Osteocyte (in vitro differentiated cells): Measurements from ENCODE around the gene POLR3H. TPM values are rescaled to one million over a fixed set of nuclear protein-coding genes. Genes with fewer than 3 reads are reported as not detected.
A peak's percentile ranks its signal among the peaks of the same experiment; 100 is the strongest.

Experiments
- DNase-seq: peaks from one replicate; pipeline ENCODE4 v3.0.0; 2021; ENCODE audit warnings: mixed read lengths; ENCODE audit not compliant: unreplicated experiment; ENCODE audit errors: extremely low spot score
- H3K27ac Mint-ChIP-seq: one replicate; pipeline ENCODE4 v1.8.0; 2021; ENCODE audit warnings: mild to moderate bottlenecking, mixed read lengths; ENCODE audit not compliant: unreplicated experiment
- H3K27me3 Mint-ChIP-seq: one replicate; pipeline ENCODE4 v1.8.0; 2021; ENCODE audit warnings: mixed read lengths; ENCODE audit not compliant: unreplicated experiment
- H3K36me3 Mint-ChIP-seq: one replicate; pipeline ENCODE4 v1.8.0; 2021; ENCODE audit warnings: mixed read lengths; ENCODE audit not compliant: unreplicated experiment
- H3K4me1 Mint-ChIP-seq: one replicate; pipeline ENCODE4 v1.8.0; 2021; ENCODE audit warnings: mixed read lengths; ENCODE audit not compliant: unreplicated experiment
- H3K4me3 Mint-ChIP-seq: one replicate; pipeline ENCODE4 v1.8.0; 2021; ENCODE audit warnings: mild to moderate bottlenecking, moderate library complexity, mixed read lengths; ENCODE audit not compliant: unreplicated experiment
- H3K9me3 Mint-ChIP-seq: one replicate; pipeline ENCODE4 v1.8.0; 2021; ENCODE audit warnings: mixed read lengths; ENCODE audit not compliant: unreplicated experiment
- CTCF ChIP-seq: fragments of 200-600 bp; sonication (generic); IDR thresholded peaks from 2 replicates; pipeline ENCODE4 v1.5.0; 2021; ENCODE audit warnings: antibody characterized with exemption, mild to moderate bottlenecking, moderate library complexity
- total RNA-seq: library from RNA; stranded (reverse); gene quantifications from 2 replicates; pipeline ENCODE4 v1.2.1, GENCODE V29; 2021

The POLR3H gene
- total RNA-seq, 1 donor from 2014 or later = 38.2 TPM

GRCh38 chr22:41478891-41479521, 65.3 kb downstream of the POLR3H start:
- Mint-ChIP-seq H3K27ac (peak overlapping the region; percentile 56), H3K36me3 (no peaks in the 10 kb centered on the region), H3K4me3 (no peak overlapping the region), H3K4me1 (peaks cover 38% of the 10 kb centered on the region), H3K27me3 (no peaks in the 10 kb centered on the region), H3K9me3 (no peaks in the 10 kb centered on the region)
- no peak for DNase-seq
- TF ChIP-seq CTCF = no peak

GRCh38 chr22:41478473-41478872, 65.8 kb downstream of the POLR3H start:
- H3K27me3 Mint-ChIP-seq = no peaks in the 10 kb centered on the region
- H3K4me1 Mint-ChIP-seq = peaks cover 33% of the 10 kb centered on the region
- no peak for DNase-seq
- H3K36me3 Mint-ChIP-seq = no peaks in the 10 kb centered on the region
- TF ChIP-seq CTCF = no peak
- H3K4me3 Mint-ChIP-seq = no peak overlapping the region
- H3K9me3 Mint-ChIP-seq = no peaks in the 10 kb centered on the region
- no peak overlapping the region for H3K27ac Mint-ChIP-seq

Other genes starting within 250 kb of the POLR3H start
- 82.8 and 85.0 TPM in 2 replicates for gene ZC3H7B, start 242.9 kb downstream of the POLR3H start, total RNA-seq
- gene TEF, start 162.5 kb downstream of the POLR3H start, total RNA-seq = 5.7 and 6.8 TPM in 2 replicates
- gene TOB2, start 97.7 kb downstream of the POLR3H start, total RNA-seq = 44.5 and 45.9 TPM in 2 replicates
- 29.0 and 30.9 TPM in 2 replicates for gene PHF5A, start 75.8 kb downstream of the POLR3H start, total RNA-seq
- 71.8 and 77.3 TPM in 2 replicates for gene ACO2, start 75.4 kb downstream of the POLR3H start, total RNA-seq
- 5.2 and 5.3 TPM in 2 replicates for gene CSDC2, start 16.5 kb upstream of the POLR3H start, total RNA-seq
- gene PMM1, start 45.4 kb upstream of the POLR3H start, total RNA-seq = 49.7 and 49.8 TPM in 2 replicates
- gene DESI1, start 76.6 kb upstream of the POLR3H start, total RNA-seq = 26.2 and 29.9 TPM in 2 replicates
- gene XRCC6, start 76.8 kb upstream of the POLR3H start, total RNA-seq = 211 and 218 TPM in 2 replicates
- 126 and 128 TPM in 2 replicates for gene SNU13, start 144.4 kb upstream of the POLR3H start, total RNA-seq
- gene MEI1, start 155.0 kb upstream of the POLR3H start, total RNA-seq = not detected in 2 replicates